HepG2 (cell line): Measurements from ENCODE around the gene ADCY10. TPM values are rescaled to one million over a fixed set of nuclear protein-coding genes. Genes with fewer than 3 reads are reported as not detected.

ENCODE experiments used
- ATAC-seq: fragments of 200-7000 bp; cut with Tn5 transposase; 3 replicates; pipeline ENCODE4 v1.9.1; 2020; ENCODE audit warnings: mild to moderate bottlenecking, moderate library complexity
- BruUV-seq: library from RNA; stranded (reverse); fragments of 400-500 nt; replicated peaks from 2 replicates; lab custom pipeline; 2021; lab: Mats Ljungman, UMichigan
- CTCF ChIA-PET: fragments of 300-600 bp; formaldehyde crosslinking; extraction: SDS; loops from one replicate; lab custom pipeline; 2021; ENCODE audit warnings: low total read pairs, inconsistent platforms, low intra/inter-chr PET ratio; lab: Yijun Ruan, JAX
- POLR2A ChIA-PET: fragments of 350-600 bp; sonication (Branson Sonifier 250); formaldehyde crosslinking; loops from one replicate; lab custom pipeline; 2020; ENCODE audit warnings: antibody characterized with exemption, inconsistent platforms; lab: Yijun Ruan, JAX
- DNase-seq: peaks from one replicate; pipeline ENCODE4 v3.0.0-alpha.2; 2015; ENCODE audit warnings: low spot score
- FAIRE-seq: peaks from 3 replicates; lab custom pipeline; 2011; peaks lifted over from hg19 to GRCh38; lab: Jason Lieb, UNC
- H2AFZ ChIP-seq: one replicate; pipeline ENCODE4 v1.6.1; 2011; ENCODE audit warnings: low read length, inconsistent platforms
- H3K27ac ChIP-seq: fragments of 300-600 bp; 3 replicates; pipeline ENCODE4 v1.8.0; 2011; ENCODE audit warnings: mixed run types, mild to moderate bottlenecking, mixed read lengths, low read length, inconsistent platforms; ENCODE audit not compliant: insufficient read depth; ENCODE audit errors: extremely low read length
- H3K27me3 ChIP-seq, 2 experiments: fragments of 200-600 bp in 1 of 2; 2 replicates in 1 of 2; 3 replicates in 1 of 2; pipeline versions ENCODE4 v1.6.0 to v1.8.0; 2011; ENCODE audit warnings: low read length in 2 of 2, mild to moderate bottlenecking in 2 of 2, moderate library complexity in 2 of 2, inconsistent platforms in 1 of 2; ENCODE audit not compliant: insufficient read depth in 2 of 2, control insufficient read depth in 1 of 2
- H3K36me3 ChIP-seq, 2 experiments: fragments of 200-600 bp in 1 of 2; replicated peaks in 1 of 2; 2 replicates in 1 of 2; 3 replicates in 1 of 2; pipeline versions ENCODE4 v1.5.1 to v1.8.0; 2011; ENCODE audit warnings: low read length in 2 of 2, inconsistent platforms in 1 of 2; ENCODE audit not compliant: insufficient read depth in 2 of 2, control insufficient read depth in 1 of 2
- H3K4me1 ChIP-seq: 2 replicates; pipeline ENCODE4 v1.5.1; 2012; ENCODE audit warnings: low read length, inconsistent platforms; ENCODE audit not compliant: insufficient read depth
- H3K4me2 ChIP-seq: 2 replicates; pipeline ENCODE4 v1.6.0; 2011; ENCODE audit warnings: low read depth, low read length, inconsistent platforms
- H3K4me3 ChIP-seq, 3 experiments: fragments of 200-600 bp in 1 of 3; sonication (generic), shearing (Covaris generic) in 1 of 3; replicated peaks in 1 of 3; 2 replicates each; pipeline ENCODE4 v1.5.1; 2011 to 2016; ENCODE audit warnings: low read length in 3 of 3, inconsistent platforms in 2 of 3, low read depth in 2 of 3, mild to moderate bottlenecking in 2 of 3, control low read depth in 1 of 3, mixed read lengths in 1 of 3; ENCODE audit not compliant: insufficient read depth in 1 of 3
- H3K79me2 ChIP-seq: one replicate; pipeline ENCODE4 v1.6.1; 2011; ENCODE audit warnings: low read length, inconsistent platforms; ENCODE audit not compliant: insufficient read depth
- H3K9ac ChIP-seq: 2 replicates; pipeline ENCODE4 v1.6.0; 2011; ENCODE audit warnings: mild to moderate bottlenecking, low read depth, low read length, inconsistent platforms; ENCODE audit not compliant: insufficient read depth
- H3K9me3 ChIP-seq: 2 replicates; pipeline ENCODE4 v1.5.1; 2012; ENCODE audit warnings: mild to moderate bottlenecking, low read length
- H4K20me1 ChIP-seq: 2 replicates; pipeline ENCODE4 v1.6.0; 2011; ENCODE audit warnings: inconsistent platforms, mild to moderate bottlenecking, low read length, moderate library complexity; ENCODE audit not compliant: insufficient read depth
- ELF3 ChIP-seq: IDR thresholded peaks from 2 replicates; pipeline ENCODE4 v1.6.1; 2016; ENCODE audit warnings: missing genetic modification reagents, missing compliant biosample characterization
- FOXP1 ChIP-seq, 2 experiments: fragments of 450-650 bp in 1 of 2; IDR thresholded peaks; 2 replicates each; pipeline ENCODE4 v1.6.1; 2017 to 2018; ENCODE audit warnings: antibody characterized with exemption in 1 of 2
- HIVEP1 ChIP-seq: sonication (generic); formaldehyde crosslinking; IDR thresholded peaks from 2 replicates; pipeline ENCODE4 v1.4.0; 2020; ENCODE audit warnings: mild to moderate bottlenecking, missing genetic modification reagents
- HOMEZ ChIP-seq: IDR thresholded peaks from 2 replicates; pipeline ENCODE4 v1.6.1; 2016; ENCODE audit warnings: low read depth
- JUNB ChIP-seq: sonication (generic); formaldehyde crosslinking; IDR thresholded peaks from 2 replicates; pipeline ENCODE4 v1.8.0; 2022; ENCODE audit warnings: missing genetic modification reagents, mild to moderate bottlenecking, borderline replicate concordance
- NFYB ChIP-seq: sonication (generic); formaldehyde crosslinking; IDR thresholded peaks from 2 replicates; pipeline ENCODE4 v1.4.0; 2020; ENCODE audit warnings: missing genetic modification reagents
- POLR2A ChIP-seq, 2 experiments: IDR thresholded peaks; 2 replicates each; pipeline ENCODE4 v1.6.1; 2011; ENCODE audit warnings: low read depth in 2 of 2, low read length in 2 of 2, mild to moderate bottlenecking in 1 of 2, moderate library complexity in 1 of 2; ENCODE audit not compliant: insufficient read depth in 1 of 2
- SALL1 ChIP-seq: sonication (generic); formaldehyde crosslinking; IDR thresholded peaks from 2 replicates; pipeline ENCODE4 v1.8.0; 2022; ENCODE audit warnings: mild to moderate bottlenecking, missing genetic modification reagents
- SP140L ChIP-seq: sonication (generic); formaldehyde crosslinking; IDR thresholded peaks from 2 replicates; pipeline ENCODE4 v1.4.0; 2020; ENCODE audit warnings: missing genetic modification reagents, borderline replicate concordance
- SRF ChIP-seq: IDR thresholded peaks from 2 replicates; pipeline ENCODE4 v1.6.1; 2011; ENCODE audit warnings: mild to moderate bottlenecking, low read depth, low read length, moderate library complexity
- SRSF1 ChIP-seq: fragments of 200-400 bp; formaldehyde crosslinking; optimal IDR thresholded peaks from 2 replicates; pipeline ENCODE3; 2017; ENCODE audit warnings: mild to moderate bottlenecking, low read depth, low read length, moderate library complexity
- TP53 ChIP-seq: sonication (generic); formaldehyde crosslinking; conservative IDR thresholded peaks from 2 replicates; pipeline ENCODE4 v1.4.0; 2020; ENCODE audit warnings: missing genetic modification reagents
- ZBTB46 ChIP-seq: sonication (generic); formaldehyde crosslinking; IDR thresholded peaks from 2 replicates; pipeline ENCODE4 v1.4.0; 2020; ENCODE audit warnings: mild to moderate bottlenecking, missing genetic modification reagents, borderline replicate concordance
- ZKSCAN1 ChIP-seq: fragments of 150-350 bp; IDR thresholded peaks from 2 replicates; pipeline ENCODE4 v1.6.1; 2014; ENCODE audit warnings: low read length
- ZNF383 ChIP-seq: sonication (generic); formaldehyde crosslinking; IDR thresholded peaks from 2 replicates; pipeline ENCODE4 v1.4.0; 2020; ENCODE audit warnings: missing genetic modification reagents, mild to moderate bottlenecking, borderline replicate concordance
- ZNF432 ChIP-seq: sonication (generic); formaldehyde crosslinking; IDR thresholded peaks from 2 replicates; pipeline ENCODE4 v1.5.0; 2020; ENCODE audit warnings: missing genetic modification reagents, mild to moderate bottlenecking, borderline replicate concordance
- ZNF747 ChIP-seq: sonication (generic); formaldehyde crosslinking; IDR thresholded peaks from 2 replicates; pipeline ENCODE4 v1.8.1; 2023; ENCODE audit warnings: missing genetic modification reagents, mild to moderate bottlenecking, borderline replicate concordance
- ZNF75D ChIP-seq: sonication (generic); formaldehyde crosslinking; IDR thresholded peaks from 2 replicates; pipeline ENCODE4 v1.8.1; 2023; ENCODE audit warnings: missing genetic modification reagents, mild to moderate bottlenecking, borderline replicate concordance
- WGBS: methylation state at CpG from one replicate; pipeline ENCODE4 v1.1.6; 2017; ENCODE audit warnings: low lambda C conversion rate; 5-methylcytosine and 5-hydroxymethylcytosine counted together
- in situ Hi-C: cut with HindIII; loops from 2 replicates; pipeline ENCODE4 v1.10.0; 2017; ENCODE audit warnings: low pct_unique_long_range_greater_than_20kb; ENCODE audit not compliant: extremely low pct_ligation_motif_present
- intact Hi-C: fragments of 100-400 bp; cut with micrococcal nuclease; formaldehyde crosslinking; loops from one replicate; pipeline ENCODE4 v1.10.0; 2022; ENCODE audit not compliant: unreplicated experiment
- polyA plus RNA-seq, 8 experiments: library from polyadenylated mRNA; depleted of rRNA in 3 of 8; stranded (reverse) in 7 of 8; unstranded in 1 of 8; fragments of >200 nt; fragmentation: Illumina TruSeq in 4 of 8; extraction: Trizol in 4 of 8; gene quantifications; 2 replicates each; pipeline versions ENCODE4 v1.2.1 to v1.2.3, GENCODE V29; 2011 to 2016; ENCODE audit warnings: low read depth in 4 of 8, missing spikeins in 1 of 8, mixed read lengths in 1 of 8; ENCODE audit not compliant: insufficient read depth in 1 of 8
- total RNA-seq, 5 experiments: library from RNA; depleted of rRNA; stranded (reverse); fragments of >200 nt; fragmentation: Illumina TruSeq; extraction: Trizol; gene quantifications; 2 replicates each; pipeline ENCODE4 v1.2.3, GENCODE V29; 2016; ENCODE audit warnings: low read depth in 1 of 5

The ADCY10 gene
- total and polyA plus RNA-seq, 2 of the 13 experiments (the other 11 are each of a cell fraction or from before 2014, with no cell fraction given), result 0.02 to 0.03 TPM

- TF ChIP-seq ZNF383 (CRISPR knock-in tag) (no peak), JUNB (no peak)
Measured at GRCh38 chr1:167799747-167800146, 114.2 kb downstream of the ADCY10 start (continued).

GRCh38 chr1:167798952-167799351 is 115.0 kb downstream of the ADCY10 start:
- no peak overlapping the region for H2AFZ ChIP-seq
- in situ Hi-C loops, result no loop called here
- H3K4me2 ChIP-seq, result no peak overlapping the region
- no peaks in the 10 kb centered on the region for H3K27me3 ChIP-seq
- TF ChIP-seq SRF (no peak), FOXP1 (IDR thresholded peaks at IDR 0.05) (no peak), FOXP1 (CRISPR knock-in tag; IDR thresholded peaks at IDR 0.05) (no peak), POLR2A (IDR thresholded peaks at IDR 0.05; ENCODE audit: insufficient read depth in 1 of 2, low read depth in 2 of 2, low read length in 2 of 2) (no peak), ZNF432 (CRISPR knock-in tag) (no peak), HOMEZ (CRISPR knock-in tag) (no peak), SRSF1 (no peak), HIVEP1 (CRISPR knock-in tag) (no peak), NFYB (CRISPR knock-in tag) (no peak), SP140L (CRISPR knock-in tag) (no peak), ELF3 (CRISPR knock-in tag) (no peak), ZNF747 (CRISPR knock-in tag) (no peak), ZKSCAN1 (no peak), TP53 (CRISPR knock-in tag) (no peak), ZNF75D (no peak), SALL1 (no peak), ZBTB46 (CRISPR knock-in tag) (no peak)
- TF ChIP-seq, all 625 proteins: peak for 0
- POLR2A ChIA-PET, result no interaction called here
- CTCF ChIA-PET, result no interaction called here
- Histone ChIP-seq H3K27ac (no peak overlapping the region), H3K9ac (no peak overlapping the region), H3K9me3 (no peaks in the 10 kb centered on the region), H4K20me1 (no peaks in the 10 kb centered on the region), H3K4me1 (peaks cover 13% of the 10 kb centered on the region), H3K36me3 (no peaks in the 10 kb centered on the region), H3K79me2 (no peaks in the 10 kb centered on the region), H3K4me3 (no peak overlapping the region)
- FAIRE-seq, result no peak
- intact Hi-C loops, result no loop called here
- no peak for DNase-seq
- ATAC-seq, result no peak
- WGBS, result 75% methylated on average over 4 of the region's 4 CpGs
- no TSS peak for BruUV-seq
